Thoracic aorta (tissue), 2 donors: Measurements from ENCODE around the gene PHF23. TPM values are rescaled to one million over a fixed set of nuclear protein-coding genes. Genes with fewer than 3 reads are reported as not detected.

Experiments used
- ATAC-seq: fragments of 150-250 bp; one replicate; pipeline ENCODE4 v1.8.0; 2017; ENCODE audit warnings: low read depth; ENCODE audit not compliant: insufficient number of reproducible peaks, low FRiP score
- DNase-seq: peaks from one replicate; pipeline ENCODE4 v3.0.0-alpha.2; 2020; ENCODE audit warnings: low spot score
- H3K27ac ChIP-seq, 2 donors: fragments of 200-600 bp; sonication (generic); 1 replicate in 1 of 2; 2 replicates in 1 of 2; pipeline ENCODE4 v1.5.1; 2016; ENCODE audit warnings: mild to moderate bottlenecking in 2 of 2, moderate library complexity in 2 of 2
- H3K27me3 ChIP-seq: fragments of 200-600 bp; sonication (generic); replicated peaks from 2 replicates; pipeline ENCODE4 v1.6.0; 2016; ENCODE audit warnings: mild to moderate bottlenecking; ENCODE audit not compliant: insufficient read depth
- H3K36me3 ChIP-seq: fragments of 200-600 bp; sonication (generic); one replicate; pipeline ENCODE4 v1.5.1; 2016
- H3K4me1 ChIP-seq, 2 donors: fragments of 200-600 bp; sonication (generic); 1 replicate in 1 of 2; 2 replicates in 1 of 2; pipeline versions ENCODE4 v1.5.1 to v1.6.0; 2016; ENCODE audit warnings: low read depth in 2 of 2, mild to moderate bottlenecking in 1 of 2; ENCODE audit not compliant: control insufficient read depth in 1 of 2
- H3K4me3 ChIP-seq: fragments of 200-600 bp; sonication (generic); 2 replicates; pipeline ENCODE4 v1.5.1; 2016; ENCODE audit warnings: mild to moderate bottlenecking
- H3K9me3 ChIP-seq: fragments of 200-600 bp; sonication (generic); 2 replicates; pipeline ENCODE4 v1.5.1; 2016
- total RNA-seq, 2 donors: library from RNA; depleted of rRNA; stranded (reverse); fragments of >200 nt; gene quantifications; one replicate each; pipeline versions ENCODE4 v1.1.0 to v1.2.3, GENCODE V29; 2016
- TF ChIP-seq, protein P1 (sequence below): fragments of 200-600 bp; sonication (generic); IDR thresholded peaks from one replicate; pipeline ENCODE4 v1.5.1; 2019; ENCODE audit warnings: antibody characterized with exemption

Gene PHF23
- total RNA-seq, 2 donors from 2014 or later: 25.1 to 44.7 TPM

DNA sequence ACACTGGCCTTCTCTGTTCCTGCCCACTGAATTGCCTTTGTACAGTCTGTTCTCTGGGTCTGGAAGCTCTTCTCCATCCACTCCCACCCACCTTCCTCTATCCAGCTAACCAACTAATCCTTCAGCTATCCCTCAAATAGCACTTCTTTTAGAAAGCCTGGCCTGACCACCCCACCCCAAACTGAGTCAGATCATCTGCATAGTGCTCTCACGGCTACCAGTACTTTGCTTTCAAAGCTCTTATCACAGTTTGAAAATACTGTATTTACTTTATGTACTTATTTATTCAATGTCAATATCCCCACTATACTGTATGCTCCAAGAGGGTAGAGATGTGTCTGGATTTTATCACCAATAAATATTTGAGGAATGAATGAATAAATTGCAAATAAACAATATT, 27.5 kb upstream of the PHF23 start:
- Histone ChIP-seq H3K36me3 (no peaks in the 10 kb centered on the region), H3K27ac (no peak overlapping the region), H3K4me1 (peaks cover 4 to 16% of the 10 kb centered on the region in 2 donors), H3K9me3 (no peaks in the 10 kb centered on the region), H3K27me3 (peaks cover 9% of the 10 kb centered on the region), H3K4me3 (no peak overlapping the region)
- ATAC-seq (no peak), DNase-seq (no peak)
- TF ChIP-seq, protein P1, sequence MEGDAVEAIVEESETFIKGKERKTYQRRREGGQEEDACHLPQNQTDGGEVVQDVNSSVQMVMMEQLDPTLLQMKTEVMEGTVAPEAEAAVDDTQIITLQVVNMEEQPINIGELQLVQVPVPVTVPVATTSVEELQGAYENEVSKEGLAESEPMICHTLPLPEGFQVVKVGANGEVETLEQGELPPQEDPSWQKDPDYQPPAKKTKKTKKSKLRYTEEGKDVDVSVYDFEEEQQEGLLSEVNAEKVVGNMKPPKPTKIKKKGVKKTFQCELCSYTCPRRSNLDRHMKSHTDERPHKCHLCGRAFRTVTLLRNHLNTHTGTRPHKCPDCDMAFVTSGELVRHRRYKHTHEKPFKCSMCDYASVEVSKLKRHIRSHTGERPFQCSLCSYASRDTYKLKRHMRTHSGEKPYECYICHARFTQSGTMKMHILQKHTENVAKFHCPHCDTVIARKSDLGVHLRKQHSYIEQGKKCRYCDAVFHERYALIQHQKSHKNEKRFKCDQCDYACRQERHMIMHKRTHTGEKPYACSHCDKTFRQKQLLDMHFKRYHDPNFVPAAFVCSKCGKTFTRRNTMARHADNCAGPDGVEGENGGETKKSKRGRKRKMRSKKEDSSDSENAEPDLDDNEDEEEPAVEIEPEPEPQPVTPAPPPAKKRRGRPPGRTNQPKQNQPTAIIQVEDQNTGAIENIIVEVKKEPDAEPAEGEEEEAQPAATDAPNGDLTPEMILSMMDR: no peak

DNA sequence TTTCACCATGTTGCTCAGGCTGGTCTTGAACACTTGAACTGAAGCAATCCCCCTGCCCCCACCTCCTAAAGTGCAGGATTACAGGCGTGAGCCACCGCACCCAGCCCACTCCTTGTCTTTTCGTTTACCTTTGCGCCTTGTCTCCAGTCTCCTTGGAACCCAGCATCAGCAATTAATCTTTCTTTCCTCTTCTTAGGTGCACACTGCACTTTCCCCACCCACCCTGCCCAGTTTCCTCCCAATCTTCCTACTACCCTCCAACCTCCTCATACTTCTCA, 24.5 kb upstream of the PHF23 start:
- H3K4me1 ChIP-seq: peaks cover 11 to 25% of the 10 kb centered on the region in 2 donors
- no peaks in the 10 kb centered on the region for H3K9me3 ChIP-seq
- H3K27me3 ChIP-seq: peaks cover 12% of the 10 kb centered on the region
- no peak for ATAC-seq
- peaks cover 7% of the 10 kb centered on the region for H3K36me3 ChIP-seq
- no peak overlapping the region for H3K27ac ChIP-seq
- H3K4me3 ChIP-seq: peak overlapping the region; percentile 75
- DNase-seq: no peak
- TF ChIP-seq, protein P1: no peak

DNA sequence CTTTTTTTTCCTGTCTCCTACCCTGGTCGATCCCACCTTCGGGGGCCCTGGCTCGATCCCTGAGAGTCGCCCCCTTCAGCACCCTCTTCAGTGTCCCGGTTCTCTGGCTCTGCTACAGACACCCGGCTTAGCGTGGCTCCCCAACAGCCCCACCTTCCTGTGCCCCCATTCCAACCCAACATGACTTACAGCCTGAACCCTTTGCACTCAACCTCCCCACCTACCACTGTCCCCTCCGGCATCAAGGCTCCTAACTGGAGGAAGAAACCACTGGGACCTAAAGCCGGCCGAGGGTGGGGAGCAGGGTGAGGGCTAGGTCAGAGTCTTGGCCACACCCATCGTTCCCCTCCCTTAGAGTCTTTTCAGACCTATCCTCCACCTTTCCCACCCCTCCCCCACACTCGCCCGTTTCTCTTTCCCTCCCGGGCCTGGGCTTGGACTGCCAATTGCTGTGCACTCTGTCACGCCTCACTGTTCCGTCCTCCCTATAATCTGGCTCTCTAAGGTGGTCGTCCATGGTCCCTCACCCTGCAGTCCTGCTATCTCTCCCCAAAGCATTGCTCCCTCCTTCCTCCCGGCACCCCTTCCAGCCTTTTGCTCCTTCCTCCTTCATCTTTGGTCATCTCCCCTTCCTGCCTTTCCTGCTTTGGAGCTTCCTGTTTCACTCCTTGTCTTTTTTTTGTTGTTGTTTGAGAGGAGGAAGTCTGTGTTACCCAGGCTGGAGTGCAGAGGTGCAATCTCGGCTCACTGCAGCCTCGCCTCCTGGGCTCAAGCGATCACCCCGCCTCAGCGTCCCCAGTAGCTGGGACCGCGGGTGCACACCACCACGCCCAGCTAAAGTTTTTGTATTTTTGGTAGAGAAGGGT, 23.9 kb upstream of the PHF23 start:
- no peak for ATAC-seq
- peak overlapping the region in 1 of 2 donors; percentile 3 for H3K27ac ChIP-seq
- H3K4me1 ChIP-seq: peaks cover 11 to 25% of the 10 kb centered on the region in 2 donors
- DNase-seq: no peak
- peaks cover 12% of the 10 kb centered on the region for H3K27me3 ChIP-seq
- H3K36me3 ChIP-seq: peaks cover 8% of the 10 kb centered on the region
- TF ChIP-seq, protein P1: no peak
- no peaks in the 10 kb centered on the region for H3K9me3 ChIP-seq
- H3K4me3 ChIP-seq: peak overlapping the region; percentile 75

DNA sequence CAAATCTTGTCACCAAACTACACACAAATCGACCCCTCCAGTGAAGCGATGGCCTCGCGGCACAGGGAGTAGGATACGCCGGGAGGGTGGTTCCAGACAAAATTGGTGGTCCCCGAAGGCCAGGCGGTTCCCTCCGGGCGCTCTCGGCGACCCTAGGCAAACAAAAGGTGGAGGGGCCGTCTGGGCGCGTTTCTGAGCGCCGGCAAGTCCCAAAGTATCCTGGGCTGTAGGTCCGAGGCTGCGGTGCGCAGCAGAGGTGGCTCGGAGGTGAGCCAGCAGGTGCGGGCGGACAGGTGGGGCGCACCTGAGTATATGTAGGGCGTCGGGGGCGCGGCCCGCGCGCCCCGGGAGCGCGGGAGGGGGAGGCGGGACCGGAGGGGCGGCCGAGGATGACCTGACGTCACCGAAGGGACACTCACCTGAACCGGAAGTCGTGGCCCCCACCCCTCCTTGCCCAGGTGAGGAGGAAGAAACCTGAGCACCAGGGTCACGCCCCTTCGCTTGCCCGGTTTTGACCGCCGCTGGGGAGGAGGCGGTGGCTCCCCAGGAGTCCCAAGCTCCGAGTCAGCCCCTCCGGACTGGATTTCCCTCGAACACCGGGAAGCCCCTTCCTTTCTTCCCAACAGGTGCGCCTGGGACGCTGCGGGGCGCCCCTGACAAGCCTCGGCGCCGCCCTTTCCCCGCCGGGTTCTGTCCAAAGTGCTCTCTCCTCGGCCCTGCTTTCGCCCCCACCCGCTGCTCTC, 23.1 kb upstream of the PHF23 start, which contains the start of gene CLDN7:
Gene CLDN7 (minus strand): TSS at position 287 of the 743 bp plus-strand sequence. CDS start 435 bp downstream, outside the sequence.
- Histone ChIP-seq H3K9me3 (no peaks in the 10 kb centered on the region), H3K36me3 (peaks cover 14% of the 10 kb centered on the region), H3K27me3 (peaks cover 12% of the 10 kb centered on the region), H3K27ac (peak within 1 kb of the TSS in 1 of 2 donors; percentile 3), H3K4me1 (peaks cover 11 to 25% of the 10 kb centered on the region in 2 donors), H3K4me3 (peak within 1 kb of the TSS; percentile 75)
- ATAC-seq: no peak
- DNase-seq: no peak
- TF ChIP-seq, protein P1: no peak
